Urinary bladder (tissue), 4 donors: ENCODE measurements around the gene TMEM272. TPM values are rescaled to one million over a fixed set of nuclear protein-coding genes. Genes with fewer than 3 reads are reported as not detected.

Source experiments
- DNase-seq: peaks from one replicate; pipeline ENCODE4 v3.0.0-alpha.2; 2015; ENCODE audit errors: extremely low spot score
- H3K27ac ChIP-seq: one replicate; pipeline ENCODE4 v1.5.1; 2013; ENCODE audit warnings: low read depth, mild to moderate bottlenecking, moderate library complexity
- H3K36me3 ChIP-seq: one replicate; pipeline ENCODE4 v1.6.1; 2013; ENCODE audit warnings: mild to moderate bottlenecking, moderate library complexity; ENCODE audit not compliant: insufficient read depth
- H3K4me1 ChIP-seq: one replicate; pipeline ENCODE4 v1.6.1; 2013; ENCODE audit warnings: mild to moderate bottlenecking, moderate library complexity; ENCODE audit not compliant: insufficient read depth
- H3K4me3 ChIP-seq: one replicate; pipeline ENCODE4 v1.5.1; 2013; ENCODE audit warnings: low read depth, low read length
- WGBS: extraction: QIAGEN DNeasy Blood & Tissue Kit; methylation state at CpG from one replicate; pipeline ENCODE4 v1.1.7; 2013; 5-methylcytosine and 5-hydroxymethylcytosine counted together
- polyA plus RNA-seq: library from polyadenylated mRNA; stranded (reverse); fragments of 200-250 nt; gene quantifications from one replicate; pipeline ENCODE4 v1.2.3, GENCODE V29; 2013
- total RNA-seq: library from RNA; depleted of rRNA; stranded (reverse); fragments of >200 nt; gene quantifications from one replicate; pipeline ENCODE4 v1.2.3, GENCODE V29; 2014
- donor health status: healthy with polysubstance abuse.
- donor health status: healthy.

TMEM272 gene
- total and polyA plus RNA-seq, 2 donors = not detected

- Histone ChIP-seq H3K27ac (no peak overlapping the region), H3K4me3 (no peak overlapping the region), H3K4me1 (no peaks in the 10 kb centered on the region), H3K36me3 (no peaks in the 10 kb centered on the region)
- DNase-seq = no peak
- 93% methylated on average over 4 of the region's 4 CpGs for WGBS
These were observed 22.1 kb upstream of the TMEM272 start for GRCh38 chr13:51867062-51867461.

GRCh38 chr13:51865838-51866237 lies 20.9 kb upstream of the TMEM272 start:
- H3K4me1 ChIP-seq = no peaks in the 10 kb centered on the region
- DNase-seq = no peak
- 77% methylated on average over 7 of the region's 7 CpGs for WGBS
- H3K4me3 ChIP-seq = no peak overlapping the region
- H3K36me3 ChIP-seq = no peaks in the 10 kb centered on the region
- H3K27ac ChIP-seq = no peak overlapping the region

- H3K36me3 ChIP-seq = no peaks in the 10 kb centered on the region
- H3K4me3 ChIP-seq = no peak overlapping the region
- no peak overlapping the region for H3K27ac ChIP-seq
- H3K4me1 ChIP-seq = no peaks in the 10 kb centered on the region
- 57% methylated on average over 7 of the region's 7 CpGs for WGBS
- no peak for DNase-seq
These were observed 18.0 kb upstream of the TMEM272 start for GRCh38 chr13:51862957-51863356.

GRCh38 chr13:51861723-51862300 lies 16.8 kb upstream of the TMEM272 start, which contains the start of gene CCDC70:
Gene CCDC70, plus strand, starts transcription at chr13:51861969. Its CDS starts 3,443 bp downstream, at chr13:51865412.
- H3K27ac ChIP-seq = no peak within 1 kb of the TSS
- no peaks in the 10 kb centered on the region for H3K36me3 ChIP-seq
- H3K4me1 ChIP-seq = no peaks in the 10 kb centered on the region
- 80% methylated on average over 5 of the region's 5 CpGs for WGBS
- no peak within 1 kb of the TSS for H3K4me3 ChIP-seq
- DNase-seq = no peak

- Histone ChIP-seq H3K27ac (no peak overlapping the region), H3K36me3 (no peaks in the 10 kb centered on the region), H3K4me1 (no peaks in the 10 kb centered on the region), H3K4me3 (no peak overlapping the region)
- DNase-seq = no peak
- WGBS = 40% methylated on average over 11 of the region's 11 CpGs
These were observed 13.7 kb upstream of the TMEM272 start for GRCh38 chr13:51858433-51859247.

- no peak for DNase-seq
- Histone ChIP-seq H3K4me1 (no peaks in the 10 kb centered on the region), H3K27ac (no peak overlapping the region), H3K4me3 (no peak overlapping the region), H3K36me3 (no peaks in the 10 kb centered on the region)
- 61% methylated on average over 1 of the region's 1 CpG for WGBS
These were observed 12.0 kb upstream of the TMEM272 start for GRCh38 chr13:51856998-51857397.

GRCh38 chr13:51856027-51856736 lies 11.2 kb upstream of the TMEM272 start:
- Histone ChIP-seq H3K4me3 (no peak overlapping the region), H3K27ac (no peak overlapping the region), H3K4me1 (no peaks in the 10 kb centered on the region), H3K36me3 (no peaks in the 10 kb centered on the region)
- DNase-seq = no peak
- 90% methylated on average over 1 of the region's 1 CpG for WGBS

- WGBS = 64% methylated on average over 21 of the region's 21 CpGs
- DNase-seq = no peak
- no peaks in the 10 kb centered on the region for H3K4me1 ChIP-seq
These were observed 4.4 kb upstream of the TMEM272 start for GRCh38 chr13:51849145-51850101.

GRCh38 chr13:51848674-51849073 lies 3.7 kb upstream of the TMEM272 start:
- Histone ChIP-seq H3K27ac (no peak overlapping the region), H3K36me3 (no peaks in the 10 kb centered on the region), H3K4me1 (no peaks in the 10 kb centered on the region), H3K4me3 (no peak overlapping the region)
- WGBS = 55% methylated on average over 4 of the region's 4 CpGs
- no peak for DNase-seq

More at GRCh38 chr13:51849145-51850101, 4.4 kb upstream of the TMEM272 start:
- H3K36me3 ChIP-seq = no peaks in the 10 kb centered on the region
- H3K27ac ChIP-seq = no peak overlapping the region
- no peak overlapping the region for H3K4me3 ChIP-seq

- no peak for DNase-seq
- Histone ChIP-seq H3K4me1 (no peaks in the 10 kb centered on the region), H3K27ac (no peak overlapping the region), H3K4me3 (no peak overlapping the region), H3K36me3 (no peaks in the 10 kb centered on the region)
- WGBS = 78% methylated on average over 1 of the region's 1 CpG
These were observed 1.8 kb upstream of the TMEM272 start for GRCh38 chr13:51846756-51847155.

GRCh38 chr13:51845574-51846318 lies 769 bp upstream of the TMEM272 start:
- no peak overlapping the region for H3K4me3 ChIP-seq
- H3K36me3 ChIP-seq = no peaks in the 10 kb centered on the region
- WGBS = 79% methylated on average over 5 of the region's 5 CpGs
- H3K4me1 ChIP-seq = no peaks in the 10 kb centered on the region
- DNase-seq = no peak
- H3K27ac ChIP-seq = no peak overlapping the region

GRCh38 chr13:51843529-51843928 lies 1.4 kb downstream of the TMEM272 start:
- H3K4me1 ChIP-seq = no peaks in the 10 kb centered on the region
- no peaks in the 10 kb centered on the region for H3K36me3 ChIP-seq
- WGBS = 78% methylated on average over 3 of the region's 3 CpGs
- no peak for DNase-seq
- H3K4me3 ChIP-seq = no peak overlapping the region
- H3K27ac ChIP-seq = no peak overlapping the region
